ENCODE data around the gene GPR107. TPM values are rescaled to one million over a fixed set of nuclear protein-coding genes. Genes with fewer than 3 reads are reported as not detected.

Gene GPR107
- total RNA-seq, 1 donor from 2014 or later = 67.4 TPM

DNA sequence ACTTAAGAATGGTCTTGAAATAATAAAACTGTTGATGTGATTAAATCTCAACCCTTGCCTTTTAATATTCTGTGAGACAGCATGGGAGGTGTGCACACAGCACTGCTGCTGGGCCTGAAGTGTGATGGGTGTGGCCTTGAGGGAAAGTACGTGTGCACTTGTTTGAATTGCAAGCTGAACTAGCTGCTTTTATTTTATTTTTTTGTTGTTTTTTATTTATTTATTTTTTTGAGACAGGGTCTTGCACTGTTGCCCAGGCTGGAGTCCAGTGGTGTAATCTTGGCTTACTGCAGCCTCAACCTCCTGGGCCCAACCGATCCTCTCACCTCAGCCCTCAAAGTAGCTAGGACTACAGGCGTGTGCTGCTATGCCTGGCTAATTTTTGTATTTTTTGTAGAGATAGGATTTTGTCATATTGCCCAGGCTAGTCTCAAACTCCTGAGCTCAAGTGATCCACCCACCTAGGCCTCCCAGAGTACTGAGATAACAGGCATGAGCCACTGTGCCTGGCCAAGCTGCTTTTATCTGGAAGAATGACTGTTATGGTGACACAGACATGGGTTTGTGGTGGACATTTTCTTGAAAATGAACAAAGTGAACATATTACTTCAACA, 58.9 kb downstream of the GPR107 start:
- H3K4me3 Mint-ChIP-seq = no peak overlapping the region
- DNase-seq (ENCODE audit: low spot score in 2 of 2, unreplicated experiment in 2 of 2) = no peak
- peaks cover 3% of the 10 kb centered on the region for H3K4me1 Mint-ChIP-seq
- no peaks in the 10 kb centered on the region for H3K9me3 Mint-ChIP-seq
- no peak overlapping the region for H3K27ac Mint-ChIP-seq
- H3K27me3 Mint-ChIP-seq (ENCODE audit: low read depth) = no peaks in the 10 kb centered on the region
- TF ChIP-seq, protein P1, sequence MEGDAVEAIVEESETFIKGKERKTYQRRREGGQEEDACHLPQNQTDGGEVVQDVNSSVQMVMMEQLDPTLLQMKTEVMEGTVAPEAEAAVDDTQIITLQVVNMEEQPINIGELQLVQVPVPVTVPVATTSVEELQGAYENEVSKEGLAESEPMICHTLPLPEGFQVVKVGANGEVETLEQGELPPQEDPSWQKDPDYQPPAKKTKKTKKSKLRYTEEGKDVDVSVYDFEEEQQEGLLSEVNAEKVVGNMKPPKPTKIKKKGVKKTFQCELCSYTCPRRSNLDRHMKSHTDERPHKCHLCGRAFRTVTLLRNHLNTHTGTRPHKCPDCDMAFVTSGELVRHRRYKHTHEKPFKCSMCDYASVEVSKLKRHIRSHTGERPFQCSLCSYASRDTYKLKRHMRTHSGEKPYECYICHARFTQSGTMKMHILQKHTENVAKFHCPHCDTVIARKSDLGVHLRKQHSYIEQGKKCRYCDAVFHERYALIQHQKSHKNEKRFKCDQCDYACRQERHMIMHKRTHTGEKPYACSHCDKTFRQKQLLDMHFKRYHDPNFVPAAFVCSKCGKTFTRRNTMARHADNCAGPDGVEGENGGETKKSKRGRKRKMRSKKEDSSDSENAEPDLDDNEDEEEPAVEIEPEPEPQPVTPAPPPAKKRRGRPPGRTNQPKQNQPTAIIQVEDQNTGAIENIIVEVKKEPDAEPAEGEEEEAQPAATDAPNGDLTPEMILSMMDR (IDR thresholded peaks at IDR 0.05; ENCODE audit: unreplicated experiment) = no peak
- peaks cover 23% of the 10 kb centered on the region for H3K36me3 Mint-ChIP-seq

DNA sequence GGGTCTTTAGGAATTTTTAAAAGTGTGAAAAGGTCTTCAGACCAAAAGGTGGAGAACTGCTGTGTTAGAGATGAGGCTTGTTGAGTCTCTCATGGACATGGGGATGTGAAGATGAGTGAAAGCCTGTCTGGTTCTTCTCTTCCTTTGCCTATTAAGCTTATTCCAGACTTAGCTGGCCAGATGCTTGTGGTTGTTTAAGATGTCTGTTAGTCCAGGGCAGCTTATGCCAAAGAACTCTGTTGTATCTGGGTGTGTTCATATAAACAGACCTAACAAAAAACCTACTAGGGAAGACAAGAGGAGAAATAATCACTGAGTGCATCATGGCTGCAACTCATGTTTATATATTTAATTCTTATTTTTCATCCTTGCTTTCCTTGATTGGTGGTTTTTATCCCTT, 61.0 kb downstream of the GPR107 start:
- H3K36me3 Mint-ChIP-seq = peaks cover 22% of the 10 kb centered on the region
- H3K9me3 Mint-ChIP-seq = no peaks in the 10 kb centered on the region
- TF ChIP-seq, protein P1 (IDR thresholded peaks at IDR 0.05; ENCODE audit: unreplicated experiment) = no peak
- no peak overlapping the region for H3K4me3 Mint-ChIP-seq
- no peaks in the 10 kb centered on the region for H3K27me3 Mint-ChIP-seq (ENCODE audit: low read depth)
- no peak for DNase-seq (ENCODE audit: low spot score in 2 of 2, unreplicated experiment in 2 of 2)
- H3K27ac Mint-ChIP-seq = no peak overlapping the region
- peaks cover 3% of the 10 kb centered on the region for H3K4me1 Mint-ChIP-seq

DNA sequence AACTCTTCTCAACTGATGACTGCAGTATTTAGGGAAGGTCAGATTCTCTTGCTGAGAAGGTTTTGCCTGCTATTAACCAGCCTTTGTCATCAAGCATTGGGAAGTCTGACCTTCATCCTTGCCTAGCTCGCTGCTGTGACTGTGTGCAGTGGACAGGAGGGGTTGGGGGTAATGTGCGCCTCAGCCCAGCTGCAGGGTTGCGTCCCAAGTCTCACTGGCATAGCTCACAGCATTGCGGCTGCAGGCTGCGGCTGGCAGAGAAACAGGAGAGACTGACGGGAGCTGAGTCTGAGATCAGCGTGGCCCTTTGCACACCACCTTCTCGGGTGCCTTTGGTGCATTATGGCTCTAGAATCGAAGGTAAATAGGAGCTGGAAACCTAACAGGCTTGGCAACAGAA, 62.6 kb downstream of the GPR107 start:
- peaks cover 3% of the 10 kb centered on the region for H3K4me1 Mint-ChIP-seq
- no peaks in the 10 kb centered on the region for H3K27me3 Mint-ChIP-seq (ENCODE audit: low read depth)
- no peak for DNase-seq (ENCODE audit: low spot score in 2 of 2, unreplicated experiment in 2 of 2)
- H3K4me3 Mint-ChIP-seq = no peak overlapping the region
- H3K9me3 Mint-ChIP-seq = no peaks in the 10 kb centered on the region
- H3K36me3 Mint-ChIP-seq = peaks cover 28% of the 10 kb centered on the region
- TF ChIP-seq, protein P1 (IDR thresholded peaks at IDR 0.05; ENCODE audit: unreplicated experiment) = no peak
- no peak overlapping the region for H3K27ac Mint-ChIP-seq

DNA sequence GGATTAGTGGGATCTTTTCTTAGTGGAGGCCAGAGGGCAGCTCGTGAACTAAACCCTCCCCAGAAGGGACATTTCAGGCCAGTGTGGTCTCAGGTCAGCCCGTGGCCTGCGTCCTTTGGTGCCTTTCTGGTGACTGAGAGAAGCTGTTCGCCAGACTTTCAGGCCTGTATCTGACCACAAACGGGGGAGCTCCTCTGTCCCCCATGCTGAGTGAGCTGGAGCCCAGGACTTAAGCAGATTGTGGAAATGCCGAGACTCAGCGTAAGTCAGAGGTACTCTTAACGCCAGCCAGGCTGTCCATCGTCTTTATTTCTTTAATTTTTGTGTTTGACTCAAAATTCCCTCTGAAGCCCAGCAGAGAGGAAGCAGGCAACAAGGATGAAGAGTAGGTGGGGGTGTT, 63.7 kb downstream of the GPR107 start:
- Mint-ChIP-seq H3K27me3 (ENCODE audit: low read depth) (no peaks in the 10 kb centered on the region), H3K9me3 (no peaks in the 10 kb centered on the region), H3K36me3 (peaks cover 31% of the 10 kb centered on the region), H3K4me1 (no peaks in the 10 kb centered on the region), H3K4me3 (no peak overlapping the region), H3K27ac (peak overlapping the region; percentile 21)
- DNase-seq (ENCODE audit: low spot score in 2 of 2, unreplicated experiment in 2 of 2) = no peak
- TF ChIP-seq, protein P1 (IDR thresholded peaks at IDR 0.05; ENCODE audit: unreplicated experiment) = no peak

DNA sequence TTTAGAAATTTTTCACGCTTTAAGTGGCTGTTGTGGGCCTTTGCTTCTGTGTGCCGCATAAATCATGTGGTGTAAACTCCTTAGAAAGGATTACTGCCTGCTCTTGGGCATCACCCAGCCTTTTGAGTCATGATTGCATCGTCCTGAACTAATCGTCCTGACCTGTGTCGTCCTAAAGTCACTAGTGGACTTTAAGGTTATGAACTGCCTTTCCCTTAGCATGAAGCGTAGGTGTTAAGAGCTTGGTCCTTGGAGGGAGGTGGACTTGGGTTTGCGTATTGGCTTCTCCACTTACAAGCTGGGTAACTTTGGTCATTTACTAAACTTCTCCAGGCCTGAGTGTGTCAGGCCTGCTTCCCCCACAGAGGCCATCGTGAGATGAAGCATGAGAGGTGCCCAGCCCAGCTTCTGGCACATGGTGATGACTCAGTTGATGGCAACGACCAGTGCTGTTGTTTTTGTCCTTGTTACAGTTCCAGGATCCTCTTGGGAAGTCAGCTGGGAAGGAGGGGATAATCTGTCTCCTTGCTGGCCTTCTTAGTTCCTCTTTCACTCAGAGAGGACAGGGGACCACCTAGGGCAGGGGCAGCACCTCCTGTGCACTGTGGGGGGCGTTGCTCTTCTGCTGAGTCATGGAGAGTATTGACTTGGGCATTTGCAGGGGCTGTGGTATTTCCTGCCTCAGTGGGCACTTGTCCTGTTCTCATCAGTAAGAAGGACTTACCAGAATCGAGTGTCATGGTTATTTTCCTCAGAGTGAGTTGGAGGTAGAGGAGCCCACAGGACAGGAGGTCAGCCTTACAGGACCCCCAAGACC, 64.3 kb downstream of the GPR107 start:
- no peaks in the 10 kb centered on the region for H3K9me3 Mint-ChIP-seq
- H3K36me3 Mint-ChIP-seq = peaks cover 33% of the 10 kb centered on the region
- TF ChIP-seq, protein P1 (IDR thresholded peaks at IDR 0.05; ENCODE audit: unreplicated experiment) = no peak
- no peak for DNase-seq (ENCODE audit: low spot score in 2 of 2, unreplicated experiment in 2 of 2)
- no peaks in the 10 kb centered on the region for H3K27me3 Mint-ChIP-seq (ENCODE audit: low read depth)
- no peak overlapping the region for H3K27ac Mint-ChIP-seq
- no peak overlapping the region for H3K4me3 Mint-ChIP-seq
- H3K4me1 Mint-ChIP-seq = no peaks in the 10 kb centered on the region
